Spleen (tissue), 7 donors: ENCODE measurements around the gene ACOXL.

Experiments used
- POLR2A ChIP-seq, 3 donors: fragments of 450-650 bp; IDR thresholded peaks; one replicate each; pipeline ENCODE4 v1.5.1; 2017; ENCODE audit warnings: antibody characterized with exemption in 3 of 3, mild to moderate bottlenecking in 1 of 3
- POLR2AphosphoS5 ChIP-seq, 3 donors: sonication (generic); formaldehyde crosslinking; IDR thresholded peaks; one replicate each; pipeline ENCODE4 v1.5.1; 2017; ENCODE audit warnings: antibody characterized with exemption in 3 of 3
- TF ChIP-seq, protein P1 (sequence below), 11 experiments: fragments of 200-600 bp in 7 of 11; fragments of 450-650 bp in 4 of 11; sonication (generic) in 4 of 11; IDR thresholded peaks in 8 of 11; conservative IDR thresholded peaks in 3 of 11; 1 replicate in 7 of 11; 2 replicates in 4 of 11; pipeline versions ENCODE4 v1.4.0 to v1.8.0; 2016 to 2021; ENCODE audit warnings: antibody characterized with exemption in 11 of 11, inconsistent platforms in 4 of 11, mild to moderate bottlenecking in 1 of 11
- donor health status: DM: no; HTN: no; CAD: no; lungs with moderate emphysema.
- donor health status: DM: no; HTN: no; CAD: no.
- donor health status: DM: no; HTN: no; CAD: no.

DNA sequence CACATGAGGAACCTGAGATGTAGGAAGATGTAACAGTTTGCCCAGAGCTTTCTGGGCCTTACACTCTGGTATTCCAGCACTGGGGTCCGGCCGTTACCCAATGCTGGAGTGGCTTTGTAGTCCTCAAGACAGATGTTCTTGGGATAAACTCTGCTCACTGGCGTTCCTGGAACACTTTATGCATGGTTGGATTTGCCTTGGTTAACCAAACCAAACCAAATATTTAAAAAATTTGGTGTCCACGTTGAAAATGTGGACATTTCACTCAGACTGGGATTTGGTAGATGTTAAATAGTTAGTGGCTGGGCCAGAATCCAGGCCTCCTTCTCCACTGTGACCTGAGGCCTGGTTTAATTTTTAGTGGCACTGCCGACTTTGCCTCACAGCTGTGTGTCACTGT is 81.5 kb downstream of the ACOXL start:
- TF ChIP-seq POLR2A (IDR thresholded peaks at IDR 0.05) (no peak), POLR2AphosphoS5 (IDR thresholded peaks at IDR 0.05) (no peak)
- TF ChIP-seq, protein P1, sequence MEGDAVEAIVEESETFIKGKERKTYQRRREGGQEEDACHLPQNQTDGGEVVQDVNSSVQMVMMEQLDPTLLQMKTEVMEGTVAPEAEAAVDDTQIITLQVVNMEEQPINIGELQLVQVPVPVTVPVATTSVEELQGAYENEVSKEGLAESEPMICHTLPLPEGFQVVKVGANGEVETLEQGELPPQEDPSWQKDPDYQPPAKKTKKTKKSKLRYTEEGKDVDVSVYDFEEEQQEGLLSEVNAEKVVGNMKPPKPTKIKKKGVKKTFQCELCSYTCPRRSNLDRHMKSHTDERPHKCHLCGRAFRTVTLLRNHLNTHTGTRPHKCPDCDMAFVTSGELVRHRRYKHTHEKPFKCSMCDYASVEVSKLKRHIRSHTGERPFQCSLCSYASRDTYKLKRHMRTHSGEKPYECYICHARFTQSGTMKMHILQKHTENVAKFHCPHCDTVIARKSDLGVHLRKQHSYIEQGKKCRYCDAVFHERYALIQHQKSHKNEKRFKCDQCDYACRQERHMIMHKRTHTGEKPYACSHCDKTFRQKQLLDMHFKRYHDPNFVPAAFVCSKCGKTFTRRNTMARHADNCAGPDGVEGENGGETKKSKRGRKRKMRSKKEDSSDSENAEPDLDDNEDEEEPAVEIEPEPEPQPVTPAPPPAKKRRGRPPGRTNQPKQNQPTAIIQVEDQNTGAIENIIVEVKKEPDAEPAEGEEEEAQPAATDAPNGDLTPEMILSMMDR (IDR thresholded peaks at IDR 0.05 in 8 of 11, conservative IDR thresholded peaks at IDR 0.05 in 3 of 11): no peak
